A549 (cell line): ENCODE data around the gene TRABD.

ENCODE experiments used
- CHD4 ChIP-seq: fragments of 200-600 bp; sonication (generic); IDR thresholded peaks from 2 replicates; pipeline ENCODE4 v1.6.1; 2016; ENCODE audit warnings: antibody characterized with exemption, mild to moderate bottlenecking, borderline replicate concordance
- CTCF ChIP-seq: fragments of >200 bp; sonication (Bioruptor Twin); formaldehyde crosslinking; IDR thresholded peaks from 3 replicates; pipeline ENCODE4 v1.5.1; 2016
- ESRRA ChIP-seq: fragments of 150-350 bp; IDR thresholded peaks from 2 replicates; pipeline ENCODE4 v1.6.1; 2014; ENCODE audit warnings: mild to moderate bottlenecking, low read length, borderline replicate concordance
- ZSCAN20 ChIP-seq: fragments of 250-450 bp; sonication (Bioruptor Pico); IDR thresholded peaks from 2 replicates; pipeline ENCODE4 v1.8.0; 2022; ENCODE audit warnings: mild to moderate bottlenecking, moderate library complexity

- no peak for TF ChIP-seq CTCF
- no peak for TF ChIP-seq ZSCAN20 (CRISPR knock-in tag)
- no peak for TF ChIP-seq CHD4
- no peak for TF ChIP-seq ESRRA
Observed at GRCh38 chr22:50197856-50198623, 12.3 kb downstream of the TRABD start.
